Dermis microvascular lymphatic vessel endothelial cell (primary cell): Measurements from ENCODE around the gene MBTPS2. TPM values are rescaled to one million over a fixed set of nuclear protein-coding genes. Genes with fewer than 3 reads are reported as not detected.
A peak's percentile ranks its signal among the peaks of the same experiment; 100 is the strongest.
"Not testable (repeated sequence)": the region's sequence is repeated elsewhere in the genome, so short reads cannot be mapped to it uniquely, and the experiment has no call there.

Source experiments
- DNase-seq, 2 donors: peaks; one replicate each; pipeline versions ENCODE4 v3.0.0 to v3.0.0-alpha.2; 2010; ENCODE audit warnings: low read depth in 2 of 2
- total RNA-seq: library from RNA; depleted of rRNA; stranded (reverse); fragments of >200 nt; gene quantifications from 2 replicates; pipeline ENCODE4 v1.2.1, GENCODE V29; 2014

MBTPS2 gene
- total RNA-seq, 1 donor from 2014 or later: 3.9 TPM

- DNase-seq: no peak
Observed at GRCh38 chrX:21856504-21856903, 17.1 kb downstream of the MBTPS2 start.

GRCh38 chrX:21863241-21863640, 23.8 kb downstream of the MBTPS2 start:
- DNase-seq: no peak

GRCh38 chrX:21865436-21865835, 26.0 kb downstream of the MBTPS2 start:
- DNase-seq: no peak

GRCh38 chrX:21870494-21870893, 31.1 kb downstream of the MBTPS2 start:
- no peak for DNase-seq

- DNase-seq: no peak
Observed at GRCh38 chrX:21873063-21873775, 33.8 kb downstream of the MBTPS2 start.

GRCh38 chrX:21874182-21874581, 34.8 kb downstream of the MBTPS2 start:
- DNase-seq: not testable (repeated sequence)

- no peak for DNase-seq
Observed at GRCh38 chrX:21875013-21875412, 35.6 kb downstream of the MBTPS2 start.

GRCh38 chrX:21881881-21882574, 42.6 kb downstream of the MBTPS2 start:
- no peak for DNase-seq

GRCh38 chrX:21883258-21883657, 43.8 kb downstream of the MBTPS2 start:
- DNase-seq: peak in 1 of 2 donors; percentile 29

- peak in 1 of 2 donors; percentile 4 for DNase-seq
Observed at GRCh38 chrX:21885568-21885967, 46.2 kb downstream of the MBTPS2 start.

GRCh38 chrX:21905313-21905712, 65.9 kb downstream of the MBTPS2 start:
- no peak for DNase-seq

- DNase-seq: no peak
Observed at GRCh38 chrX:21905953-21906352, 66.5 kb downstream of the MBTPS2 start.

- DNase-seq: no peak
Observed at GRCh38 chrX:21907260-21907659, 67.8 kb downstream of the MBTPS2 start.

- no peak for DNase-seq
Observed at GRCh38 chrX:21911481-21911880, 72.1 kb downstream of the MBTPS2 start.

- no peak for DNase-seq
Observed at GRCh38 chrX:21912220-21912619, 72.8 kb downstream of the MBTPS2 start.

- DNase-seq: no peak
Observed at GRCh38 chrX:21912989-21913388, 73.6 kb downstream of the MBTPS2 start.

- peak; percentile 32 to 60 for DNase-seq
Observed at GRCh38 chrX:21926116-21926515, 86.7 kb downstream of the MBTPS2 start.

GRCh38 chrX:21926527-21927278, 87.3 kb downstream of the MBTPS2 start:
- DNase-seq: peak; percentile 92 to 95

- DNase-seq: no peak
Observed at GRCh38 chrX:21929209-21929608, 89.8 kb downstream of the MBTPS2 start.

- no peak for DNase-seq
Observed at GRCh38 chrX:21930986-21931385, 91.6 kb downstream of the MBTPS2 start.

- DNase-seq: peak; percentile 63 to 92
Observed at GRCh38 chrX:21932292-21933002, 93.0 kb downstream of the MBTPS2 start.

- DNase-seq: no peak
Observed at GRCh38 chrX:21933077-21933476, 93.7 kb downstream of the MBTPS2 start.
